GM12801 (cell line): ENCODE results near the gene EYS.

Experiments used
- CTCF ChIP-seq: IDR thresholded peaks from one replicate; pipeline ENCODE4 v1.5.1; 2011; ENCODE audit warnings: control low read depth; ENCODE audit not compliant: insufficient read length; ENCODE audit errors: extremely low read depth

Gene EYS

GRCh38 chr6:63714091-63714490 lies 1992.9 kb downstream of the EYS start:
- TF ChIP-seq CTCF = no peak

GRCh38 chr6:63713332-63713731 lies 1993.7 kb downstream of the EYS start:
- TF ChIP-seq CTCF = no peak

GRCh38 chr6:63709148-63709547 lies 1997.9 kb downstream of the EYS start:
- no peak for TF ChIP-seq CTCF

- TF ChIP-seq CTCF = no peak
These were observed 1998.4 kb downstream of the EYS start for GRCh38 chr6:63708631-63709030.

- no peak for TF ChIP-seq CTCF
These were observed 2000.4 kb downstream of the EYS start for GRCh38 chr6:63706630-63707029.

DNA sequence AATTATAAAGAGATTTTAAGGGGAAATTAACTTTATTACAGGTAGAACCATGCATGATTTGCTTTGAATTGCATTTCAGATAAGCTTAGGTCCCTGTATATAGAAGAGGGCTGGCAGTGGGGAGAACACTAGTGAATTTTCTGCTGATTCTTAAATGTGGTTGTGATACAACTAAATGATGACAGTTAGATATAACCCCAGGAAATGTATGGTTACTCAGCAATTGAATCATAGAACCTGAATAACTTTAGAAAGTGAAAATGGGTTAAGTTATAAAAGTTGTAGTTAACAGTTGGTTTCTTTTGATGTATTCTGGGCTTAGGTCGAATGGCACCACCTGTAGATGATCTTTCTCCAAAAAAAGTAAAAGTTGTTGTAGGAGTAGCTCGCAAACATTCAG lies 2001.3 kb downstream of the EYS start:
- no peak for TF ChIP-seq CTCF

GRCh38 chr6:63690221-63690620 lies 2016.8 kb downstream of the EYS start:
- TF ChIP-seq CTCF = no peak

- no peak for TF ChIP-seq CTCF
These were observed 2017.6 kb downstream of the EYS start for GRCh38 chr6:63689421-63689820.
